NCI-H1417 treated with DMSO at 0.1 percent for 48 hours (cell line): ENCODE results near the gene FBXO22.
"Not testable (repeated sequence)": the region's sequence is repeated elsewhere in the genome, so short reads cannot be mapped to it uniquely, and the experiment has no call there.

Experiments
- DNase-seq: peaks from one replicate; lab custom pipeline; 2025; lab: John Stamatoyannopoulos, UW

FBXO22 gene

GRCh38 chr15:75920079-75920478 is 16.4 kb downstream of the FBXO22 start:
- DNase-seq: no peak

- DNase-seq: no peak
Measured at GRCh38 chr15:75921732-75922703, 18.3 kb downstream of the FBXO22 start.

DNA sequence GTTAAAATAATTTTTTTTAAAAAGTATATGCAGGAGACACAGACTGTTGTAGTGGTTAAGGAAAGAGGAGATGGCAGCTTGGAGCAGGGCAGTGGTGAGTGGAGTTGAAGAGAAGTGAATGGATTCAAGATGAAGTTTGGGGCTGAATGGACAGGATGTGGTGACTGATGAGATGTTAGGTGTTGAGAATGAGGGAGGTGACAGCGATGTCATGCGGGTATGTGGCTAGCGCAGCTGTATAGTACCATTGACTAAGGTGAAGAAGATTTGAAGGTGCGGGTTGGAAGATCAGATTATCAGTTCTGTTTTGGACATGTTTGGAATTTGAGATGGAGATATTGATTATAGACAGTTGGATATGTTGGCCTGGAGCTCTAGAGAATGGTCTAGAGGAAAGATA is 20.1 kb downstream of the FBXO22 start:
- DNase-seq: no peak

GRCh38 chr15:75924576-75924975 is 20.9 kb downstream of the FBXO22 start:
- no peak for DNase-seq

- no peak for DNase-seq
Measured at GRCh38 chr15:75925440-75925839, 21.8 kb downstream of the FBXO22 start.

DNA sequence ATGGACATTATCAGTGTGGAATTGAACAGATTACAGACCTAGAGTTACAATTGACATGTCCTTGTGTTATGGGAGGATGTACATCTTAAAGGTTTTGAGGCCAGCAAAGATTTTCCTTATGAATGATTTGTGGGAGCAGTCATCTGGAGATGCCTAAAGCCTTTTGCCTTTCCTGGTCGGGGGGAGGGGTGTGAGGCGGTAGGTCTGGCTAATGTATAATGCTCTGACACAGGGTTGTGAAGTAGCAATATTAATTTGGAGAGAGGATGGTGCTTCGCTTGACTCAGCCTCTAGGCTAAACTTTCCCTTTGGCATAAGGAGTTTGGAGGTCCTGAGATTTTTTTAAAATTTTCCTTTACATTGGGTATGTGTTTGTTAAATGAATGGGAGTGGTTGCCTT is 23.3 kb downstream of the FBXO22 start:
- no peak for DNase-seq

- no peak for DNase-seq
Measured at GRCh38 chr15:75927601-75928000, 23.9 kb downstream of the FBXO22 start.

DNA sequence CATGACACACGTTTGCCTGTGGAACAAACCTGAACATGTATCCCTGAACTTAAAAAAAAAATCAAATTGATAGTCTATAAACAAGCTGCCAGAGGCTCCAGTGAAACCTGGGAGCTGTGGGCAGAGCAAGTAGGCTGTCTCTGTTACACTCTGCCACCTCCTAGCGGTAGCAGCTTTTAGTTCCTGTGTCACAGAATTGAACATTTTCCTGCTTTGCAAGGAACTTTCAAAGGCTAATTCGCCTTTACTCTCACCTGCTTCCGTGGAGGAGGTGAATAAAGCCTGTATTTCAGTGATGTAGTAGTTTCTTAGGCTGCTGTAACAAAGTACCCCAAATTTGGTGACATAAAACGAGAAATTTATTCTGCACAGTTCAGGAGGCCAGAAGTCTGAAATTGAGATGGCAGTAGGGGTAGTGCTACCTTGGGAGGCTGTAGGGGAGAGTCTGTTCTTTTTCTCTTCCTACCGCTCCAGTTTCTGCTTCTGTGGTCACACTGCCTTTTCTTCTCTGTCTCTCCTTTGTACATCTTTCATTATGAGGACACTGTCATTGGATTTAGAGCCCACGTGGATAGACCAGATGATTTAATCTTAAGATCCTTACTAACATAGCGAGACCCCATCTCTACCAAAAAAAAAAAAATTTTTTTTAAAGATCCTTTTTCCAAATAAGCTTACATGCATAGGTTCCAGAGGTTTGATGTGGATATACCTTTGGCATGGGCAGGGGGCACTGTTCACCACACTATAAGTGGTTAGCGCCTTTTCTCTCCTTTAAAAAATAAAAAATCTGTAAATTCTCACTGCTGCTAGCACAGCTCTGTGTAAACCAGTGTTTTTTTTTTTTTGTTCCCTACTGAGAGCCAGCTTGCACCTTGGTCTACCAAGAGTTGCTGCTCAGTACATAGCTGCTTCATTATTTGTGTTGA is 25.3 kb downstream of the FBXO22 start:
- no peak for DNase-seq

- no peak for DNase-seq
Measured at GRCh38 chr15:75929799-75930565, 26.3 kb downstream of the FBXO22 start.

- no peak for DNase-seq
Measured at GRCh38 chr15:75930866-75931265, 27.2 kb downstream of the FBXO22 start.

DNA sequence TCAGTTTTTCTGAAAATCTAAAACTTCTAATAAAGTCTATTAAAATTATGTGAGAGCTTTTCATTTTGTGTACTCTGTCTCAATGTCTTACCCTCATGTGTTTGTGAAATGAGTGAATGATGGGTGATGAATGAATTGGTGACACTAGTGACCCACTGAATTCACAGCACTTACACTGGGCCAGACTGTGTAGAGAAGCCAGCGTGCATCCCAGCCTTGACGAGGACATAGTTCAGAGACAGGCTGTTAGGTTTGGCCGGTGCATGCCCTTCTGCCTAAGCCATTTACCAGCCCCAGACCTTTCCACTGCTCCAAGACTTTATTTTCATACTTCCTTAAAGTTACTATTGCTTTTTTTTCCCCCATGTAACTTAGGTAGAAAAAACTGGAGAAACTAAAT is 38.8 kb downstream of the FBXO22 start:
- DNase-seq: no peak

GRCh38 chr15:75943246-75943645 is 39.6 kb downstream of the FBXO22 start:
- DNase-seq: no peak

- no peak for DNase-seq
Measured at GRCh38 chr15:75943713-75944215, 40.1 kb downstream of the FBXO22 start.

- DNase-seq: no peak
Measured at GRCh38 chr15:75945953-75946352, 42.3 kb downstream of the FBXO22 start.

DNA sequence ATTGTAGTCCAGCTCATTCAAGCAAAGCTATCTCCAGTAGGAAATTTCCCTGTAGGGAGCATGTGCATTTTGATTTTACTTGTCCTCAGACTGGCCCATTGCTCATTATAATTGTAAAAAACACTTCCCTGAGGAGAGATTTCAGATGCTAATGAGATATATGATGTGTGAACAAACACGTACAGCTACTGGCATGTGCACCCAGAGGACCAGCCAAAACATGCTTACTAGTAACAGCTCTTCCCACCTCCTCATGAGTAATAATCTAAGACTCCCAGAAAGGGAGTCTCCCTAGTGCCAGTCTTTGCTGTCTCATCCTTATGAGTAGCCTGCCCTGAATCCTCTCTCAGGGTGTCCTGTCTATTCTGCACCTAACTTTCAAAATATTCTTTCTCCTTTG is 43.4 kb downstream of the FBXO22 start:
- no peak for DNase-seq

GRCh38 chr15:75948761-75949296 is 45.2 kb downstream of the FBXO22 start:
- no peak for DNase-seq

GRCh38 chr15:75952525-75952924 is 48.8 kb downstream of the FBXO22 start:
- DNase-seq: no peak

GRCh38 chr15:75955720-75956119 is 52.0 kb downstream of the FBXO22 start:
- DNase-seq: no peak

GRCh38 chr15:75961331-75961730 is 57.7 kb downstream of the FBXO22 start:
- DNase-seq: no peak

DNA sequence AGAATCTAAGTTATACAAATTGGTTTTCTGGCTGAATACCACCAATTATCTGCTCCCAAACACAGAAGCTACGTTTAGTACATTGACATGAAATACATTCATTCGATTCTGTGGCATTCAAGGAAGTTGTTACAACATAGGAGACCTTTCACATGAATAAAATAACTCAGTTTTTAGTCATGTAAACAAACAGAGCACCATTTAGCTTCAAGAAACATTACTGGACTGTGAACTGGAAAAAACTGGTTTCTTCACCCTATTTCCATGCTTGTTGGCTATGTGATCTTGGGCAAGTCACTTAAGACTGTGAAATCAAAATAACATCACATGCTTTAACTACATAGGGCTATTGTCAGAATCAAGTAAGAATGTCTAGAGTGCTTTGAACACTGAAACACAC is 62.4 kb downstream of the FBXO22 start:
- no peak for DNase-seq

GRCh38 chr15:75976766-75977165 is 73.1 kb downstream of the FBXO22 start:
- not testable (repeated sequence) for DNase-seq
